Activated effector memory CD4-positive, alpha-beta T cell treated with anti-CD3 and anti-CD28 coated beads, Interleukin-2, amount 50 U/mL, for 16 hours (primary cell): ENCODE data around the gene CALM1.
"Not testable (repeated sequence)": the region's sequence is repeated elsewhere in the genome, so short reads cannot be mapped to it uniquely, and the experiment has no call there.

Experiments used
- DNase-seq: peaks from one replicate; pipeline ENCODE4 v3.0.0-alpha.2; 2020

CALM1 gene

GRCh38 chr14:90383731-90384542, 12.9 kb upstream of the CALM1 start:
- DNase-seq: peak; percentile 84

DNA sequence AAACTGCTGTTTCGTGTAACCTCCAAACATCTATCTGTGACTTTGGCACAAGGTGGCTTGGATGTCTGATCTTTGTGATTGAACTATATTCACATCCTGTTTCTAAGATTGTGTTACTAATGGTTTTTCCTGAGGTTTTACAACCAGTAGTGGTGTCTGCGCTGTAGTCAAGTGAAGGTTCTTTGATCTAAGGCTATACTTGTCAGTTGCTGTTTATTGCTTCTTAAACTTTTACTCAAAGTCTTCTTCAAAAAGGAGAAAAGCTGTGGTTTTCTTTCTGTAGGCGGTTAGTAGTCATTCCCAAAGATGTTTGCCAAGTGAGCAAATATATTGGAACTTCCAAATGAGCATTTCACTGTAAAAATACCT, 12.3 kb upstream of the CALM1 start:
- DNase-seq: no peak

- DNase-seq: no peak
Observed at GRCh38 chr14:90386321-90386720, 10.5 kb upstream of the CALM1 start.

- no peak for DNase-seq
Observed at GRCh38 chr14:90387206-90387760, 9.5 kb upstream of the CALM1 start.

DNA sequence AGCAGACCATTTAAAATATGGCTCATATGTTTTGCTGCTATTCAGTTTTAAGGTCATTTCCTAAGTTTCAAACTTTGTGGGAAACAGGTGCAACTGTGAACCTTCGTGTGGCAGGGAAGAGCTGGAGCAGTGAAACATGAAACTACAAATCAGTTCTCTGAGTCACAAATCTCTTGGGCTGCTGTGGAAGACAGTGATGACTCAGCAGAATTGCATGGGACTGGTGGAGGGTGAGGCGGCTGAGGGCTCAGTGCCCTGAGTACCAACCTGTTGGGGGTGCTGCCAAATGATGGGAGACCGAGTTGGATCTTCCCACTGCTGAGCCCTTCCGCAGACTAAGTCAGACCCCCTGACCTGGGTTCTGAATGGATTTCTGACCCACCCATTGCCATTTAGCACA, 8.4 kb upstream of the CALM1 start:
- DNase-seq: no peak

DNA sequence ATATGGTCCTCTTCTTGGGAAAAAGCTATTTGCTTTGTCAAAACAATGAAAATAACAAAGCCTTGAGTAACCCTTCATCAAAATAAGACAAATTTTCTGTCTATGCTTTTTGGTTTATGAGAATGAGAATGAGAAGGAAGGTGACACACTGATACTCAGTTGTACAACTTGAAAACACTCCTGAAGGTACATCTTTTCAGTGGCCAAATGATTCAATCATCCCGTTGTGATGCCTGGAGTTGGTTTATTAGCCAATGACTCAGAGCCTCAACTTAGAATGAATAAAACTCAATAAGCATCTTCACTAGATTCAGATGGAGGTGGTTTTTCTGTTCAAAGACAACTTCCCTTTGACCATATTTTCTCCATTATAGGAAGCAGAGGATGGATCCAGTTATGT, 7.8 kb upstream of the CALM1 start:
- no peak for DNase-seq

- no peak for DNase-seq
Observed at GRCh38 chr14:90393966-90394365, 2.9 kb upstream of the CALM1 start.

DNA sequence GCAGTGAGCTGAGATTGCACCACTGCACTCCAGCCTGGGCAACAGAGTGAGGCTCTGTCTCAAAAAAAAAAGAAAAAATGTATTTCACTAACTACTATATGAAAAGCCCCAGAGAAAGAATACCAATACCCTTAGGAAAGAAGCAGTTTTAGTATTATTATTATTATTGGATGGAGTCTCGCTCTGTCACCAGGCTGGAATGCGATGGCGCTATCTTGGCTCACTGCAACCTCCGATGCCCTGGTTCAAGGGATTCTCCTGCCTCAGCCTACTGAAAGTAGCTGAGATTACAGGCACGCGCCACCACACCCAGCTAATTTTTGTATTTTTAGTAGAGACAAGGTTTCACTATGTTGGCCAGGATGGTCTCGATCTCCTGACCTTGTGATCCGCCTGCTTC, 2.0 kb upstream of the CALM1 start:
- DNase-seq: not testable (repeated sequence)

- peak; percentile 87 for DNase-seq
Observed at GRCh38 chr14:90397425-90398314, 841 bp downstream of the CALM1 start.

- DNase-seq: peak; percentile 86
Observed at GRCh38 chr14:90398315-90398839, 1.5 kb downstream of the CALM1 start.

DNA sequence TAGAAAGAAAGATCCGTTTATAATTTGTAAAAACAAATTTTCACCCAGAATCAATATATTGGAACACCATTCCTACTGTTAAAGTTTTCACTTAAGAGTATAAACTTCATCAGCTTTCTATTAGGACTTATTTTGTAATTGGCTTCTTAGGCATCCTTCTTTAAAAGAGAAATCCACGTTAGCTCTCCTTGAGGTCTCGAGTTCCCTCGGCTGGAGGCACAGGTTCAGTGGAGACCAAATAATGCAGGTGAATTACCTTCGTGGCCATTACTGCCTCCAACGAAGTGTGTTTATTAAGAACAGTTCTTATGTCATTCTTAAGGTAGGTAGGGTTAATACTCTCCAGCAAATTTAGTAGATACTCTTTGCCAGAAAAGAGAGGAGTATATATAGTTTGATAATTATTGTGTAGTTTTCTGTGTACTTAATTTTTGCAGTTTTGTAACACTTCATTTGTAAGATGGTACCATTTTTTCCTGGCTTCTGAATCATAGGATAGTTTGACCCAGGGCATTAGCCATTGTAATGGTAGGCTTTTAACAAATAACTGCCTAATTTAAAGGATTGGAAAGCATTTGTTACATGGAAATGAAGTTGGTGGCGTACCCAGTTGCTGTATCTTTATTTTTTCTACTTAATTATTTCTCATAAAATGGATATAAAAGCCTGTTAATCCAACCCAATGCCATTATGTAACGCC, 2.2 kb downstream of the CALM1 start:
- DNase-seq: no peak

GRCh38 chr14:90399541-90400444, 3.0 kb downstream of the CALM1 start:
- DNase-seq: peak; percentile 94

- no peak for DNase-seq
Observed at GRCh38 chr14:90400904-90401561, 4.2 kb downstream of the CALM1 start.

- DNase-seq: no peak
Observed at GRCh38 chr14:90402016-90402415, 5.2 kb downstream of the CALM1 start.

- no peak for DNase-seq
Observed at GRCh38 chr14:90403065-90403464, 6.2 kb downstream of the CALM1 start.

DNA sequence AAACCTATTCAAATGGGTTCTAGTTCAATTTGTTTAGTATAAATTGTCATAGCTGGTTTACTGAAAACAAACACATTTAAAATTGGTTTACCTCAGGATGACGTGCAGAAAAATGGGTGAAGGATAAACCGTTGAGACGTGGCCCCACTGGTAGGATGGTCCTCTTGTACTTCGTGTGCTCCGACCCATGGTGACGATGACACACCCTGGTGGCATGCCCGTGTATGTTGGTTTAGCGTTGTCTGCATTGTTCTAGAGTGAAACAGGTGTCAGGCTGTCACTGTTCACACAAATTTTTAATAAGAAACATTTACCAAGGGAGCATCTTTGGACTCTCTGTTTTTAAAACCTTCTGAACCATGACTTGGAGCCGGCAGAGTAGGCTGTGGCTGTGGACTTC, 8.3 kb downstream of the CALM1 start:
- no peak for DNase-seq

- DNase-seq: no peak
Observed at GRCh38 chr14:90405755-90406154, 8.9 kb downstream of the CALM1 start.

GRCh38 chr14:90406384-90406798, 9.6 kb downstream of the CALM1 start:
- no peak for DNase-seq

GRCh38 chr14:90407230-90407629, 10.4 kb downstream of the CALM1 start:
- no peak for DNase-seq

GRCh38 chr14:90408713-90409112, 11.9 kb downstream of the CALM1 start:
- no peak for DNase-seq

DNA sequence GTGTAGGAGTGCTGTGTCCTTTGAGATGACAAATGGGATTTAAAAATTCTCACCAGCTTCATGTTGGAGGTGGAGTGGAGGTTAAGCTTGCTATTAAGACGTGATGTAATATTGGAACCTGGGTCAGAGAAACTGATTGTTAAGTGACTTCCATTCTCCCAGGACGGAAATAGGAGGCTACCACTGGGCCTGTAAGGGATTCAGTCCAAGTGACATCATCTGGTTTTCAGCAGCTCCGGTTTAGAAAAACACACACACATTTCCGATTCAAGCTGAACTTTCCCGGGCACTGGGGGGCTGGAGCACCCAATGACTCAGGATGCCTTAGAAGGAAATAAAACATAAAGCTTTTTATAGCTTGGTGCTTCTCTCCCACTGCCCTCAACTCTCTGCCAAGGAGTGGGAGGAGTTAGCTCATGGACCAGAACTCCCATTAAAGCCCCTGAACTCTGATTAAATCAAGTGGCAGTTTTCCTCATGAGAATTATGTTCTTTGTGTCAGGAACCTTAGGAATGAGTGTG, 12.4 kb downstream of the CALM1 start:
- DNase-seq: no peak
